Measurements from ENCODE around the gene KLHL40.

GRCh38 chr3:42692667-42693529, 7.6 kb downstream of the KLHL40 start:
- TF ChIP-seq CTCF (IDR thresholded peaks at IDR 0.05) (no peak), POLR2A (IDR thresholded peaks at IDR 0.05) (no peak)

Data from heart left ventricle (tissue), 13 donors.